ENCODE measurements around the gene SRC. TPM values are rescaled to one million over a fixed set of nuclear protein-coding genes. Genes with fewer than 3 reads are reported as not detected.

The SRC gene
- total and polyA plus RNA-seq, 2 of the 8 experiments (the other 6 are each of a cell fraction or from before 2014, with no cell fraction given) = 27.6 to 28.8 TPM

GRCh38 chr20:37393196-37393862 is 47.4 kb downstream of the SRC start (continued):
- TF ChIP-seq EGR1 (IDR thresholded peaks at IDR 0.05; ENCODE audit: borderline replicate concordance, low read depth, low read length) = no peak
- TF ChIP-seq PHF8 (conservative IDR thresholded peaks at IDR 0.05; ENCODE audit: low read depth, low read length) = no peak
- no peak for TF ChIP-seq USF2 (IDR thresholded peaks at IDR 0.05; ENCODE audit: low read length)
- no peak for TF ChIP-seq BCL11A (IDR thresholded peaks at IDR 0.05; ENCODE audit: low read depth in 2 of 2, low read length in 2 of 2)
- no peak for TF ChIP-seq KDM5A (IDR thresholded peaks at IDR 0.05; ENCODE audit: low read length)
- TF ChIP-seq CHD7 (IDR thresholded peaks at IDR 0.05; ENCODE audit: insufficient replicate concordance, low read length) = no peak

Data from H1 (cell line).